BJ (cell line): ENCODE data around the gene HOXC11. TPM values are rescaled to one million over a fixed set of nuclear protein-coding genes. Genes with fewer than 3 reads are reported as not detected.

Experiments used
- CTCF ChIA-PET: fragments of 350-600 bp; formaldehyde crosslinking; extraction: SDS; loops from one replicate; lab custom pipeline; 2021; ENCODE audit warnings: antibody characterized with exemption, inconsistent platforms; lab: Yijun Ruan, JAX
- POLR2A ChIA-PET: fragments of 300-600 bp; sonication (Branson Sonifier 250); formaldehyde crosslinking; extraction: SDS; loops from one replicate; lab custom pipeline; 2021; ENCODE audit warnings: antibody characterized with exemption; lab: Charles Lee
- DNase-seq: peaks from one replicate; pipeline ENCODE4 v3.0.0-alpha.2; 2011; ENCODE audit warnings: low read depth
- H3K27me3 ChIP-seq: 2 replicates; pipeline ENCODE4 v1.6.0; 2011; ENCODE audit warnings: low read length; ENCODE audit not compliant: control insufficient read depth, insufficient read depth
- H3K36me3 ChIP-seq: 2 replicates; pipeline ENCODE4 v1.5.1; 2011; ENCODE audit warnings: low read length; ENCODE audit not compliant: control insufficient read depth, insufficient read depth
- H3K4me3 ChIP-seq: 2 replicates; pipeline ENCODE4 v1.5.1; 2011; ENCODE audit warnings: low read depth, mild to moderate bottlenecking, control low read depth, low read length
- CTCF ChIP-seq: IDR thresholded peaks from 2 replicates; pipeline ENCODE4 v1.5.1; 2011; ENCODE audit warnings: low read depth, mild to moderate bottlenecking, control low read depth, inconsistent platforms, low read length, moderate library complexity; ENCODE audit not compliant: insufficient read depth
- polyA plus RNA-seq: library from polyadenylated mRNA; depleted of rRNA; stranded (reverse); fragments of >200 nt; gene quantifications from 2 replicates; pipeline ENCODE4 v1.2.3, GENCODE V29; 2011

HOXC11 gene
- polyA plus RNA-seq, 1 experiment: 4.9 TPM

- peaks cover 22% of the 10 kb centered on the region for H3K27me3 ChIP-seq
- no peak for DNase-seq
- no peaks in the 10 kb centered on the region for H3K36me3 ChIP-seq
- no peak for TF ChIP-seq CTCF
- peak overlapping the region; percentile 38 for H3K4me3 ChIP-seq
- ChIA-PET CTCF (interaction anchor here (0.7 to 16.8 kb wide), 16 partner anchors 8 to 370 kb away, joined by 3 to 213 read pairs (median 7); partner anchors contain the start of genes HOXC10, HOXC5, HOXC6 and HOXC9), POLR2A (interaction anchor here (0.6 to 1.1 kb wide), 4 partner anchors 8 to 196 kb away, joined by 3 to 9 read pairs (median 6); no protein-coding TSS in a partner anchor)
Measured at GRCh38 chr12:54009171-54010052, 36.5 kb downstream of the HOXC11 start.

GRCh38 chr12:54010053-54010971, 37.4 kb downstream of the HOXC11 start:
- CTCF ChIA-PET: interaction anchor here (1.0 to 16.8 kb wide), 6 partner anchors 22 to 203 kb away, joined by 3 to 213 read pairs (median 13); partner anchors contain the start of gene HOXC5
- no peak for DNase-seq
- Histone ChIP-seq H3K36me3 (no peaks in the 10 kb centered on the region), H3K27me3 (peaks cover 22% of the 10 kb centered on the region), H3K4me3 (no peak overlapping the region)
- TF ChIP-seq CTCF: no peak
- POLR2A ChIA-PET: no interaction called here

GRCh38 chr12:54010972-54011664, 38.2 kb downstream of the HOXC11 start:
- TF ChIP-seq CTCF: no peak
- H3K4me3 ChIP-seq: no peak overlapping the region
- CTCF ChIA-PET: interaction anchor here (1.0 to 16.8 kb wide), 4 partner anchors 22 to 197 kb away, joined by 3 to 213 read pairs (median 104); partner anchors contain the start of gene HOXC5
- POLR2A ChIA-PET: no interaction called here
- peaks cover 27% of the 10 kb centered on the region for H3K27me3 ChIP-seq
- H3K36me3 ChIP-seq: no peaks in the 10 kb centered on the region
- DNase-seq: no peak

GRCh38 chr12:54011665-54012532, 39.0 kb downstream of the HOXC11 start:
- no peak for DNase-seq
- ChIA-PET POLR2A (interaction anchor here (0.5 kb wide), 1 partner anchor 180 kb away, joined by 7 read pairs; no protein-coding TSS in a partner anchor), CTCF (interaction anchor here (0.7 to 16.8 kb wide), 7 partner anchors 16 to 196 kb away, joined by 3 to 213 read pairs (median 5); partner anchors contain the start of gene HOXC5)
- Histone ChIP-seq H3K4me3 (no peak overlapping the region), H3K27me3 (peaks cover 27% of the 10 kb centered on the region), H3K36me3 (no peaks in the 10 kb centered on the region)
- TF ChIP-seq CTCF: no peak
